Smooth muscle cell (in vitro differentiated cells): ENCODE results near the gene CREB1. TPM values are rescaled to one million over a fixed set of nuclear protein-coding genes. Genes with fewer than 3 reads are reported as not detected.

Experiments used
- DNase-seq: peaks from one replicate; lab custom pipeline; 2025; ENCODE audit not compliant: unreplicated experiment; lab: John Stamatoyannopoulos, UW
- H2AFZ ChIP-seq: fragments of 200-600 bp; sonication (generic); 2 replicates; pipeline ENCODE4 v1.6.0; 2016; ENCODE audit warnings: antibody characterized with exemption, low read depth, mild to moderate bottlenecking
- H3F3A ChIP-seq: fragments of 200-600 bp; sonication (generic); 2 replicates; pipeline ENCODE4 v1.6.0; 2017; ENCODE audit warnings: antibody characterized with exemption, low read depth
- H3K27ac ChIP-seq: fragments of 200-600 bp; sonication (generic); 2 replicates; pipeline ENCODE4 v1.5.1; 2016; ENCODE audit warnings: low read depth, mild to moderate bottlenecking
- H3K27me3 ChIP-seq: fragments of 200-600 bp; sonication (generic); 2 replicates; pipeline ENCODE4 v1.6.1; 2016; ENCODE audit warnings: low read depth, mild to moderate bottlenecking
- H3K36me3 ChIP-seq: fragments of 200-600 bp; sonication (generic); 2 replicates; pipeline ENCODE4 v1.5.1; 2016; ENCODE audit warnings: low read depth
- H3K4me1 ChIP-seq: fragments of 200-600 bp; sonication (generic); 2 replicates; pipeline ENCODE4 v1.5.1; 2016; ENCODE audit warnings: low read depth
- H3K4me2 ChIP-seq: fragments of 200-600 bp; sonication (generic); 2 replicates; pipeline ENCODE4 v1.6.0; 2016; ENCODE audit warnings: mild to moderate bottlenecking
- H3K4me3 ChIP-seq: fragments of 200-600 bp; sonication (generic); 2 replicates; pipeline ENCODE4 v1.5.1; 2016; ENCODE audit warnings: mild to moderate bottlenecking
- H3K79me2 ChIP-seq: fragments of 200-600 bp; sonication (generic); 2 replicates; pipeline ENCODE4 v1.6.0; 2016; ENCODE audit warnings: low read depth, mild to moderate bottlenecking
- H3K9ac ChIP-seq: fragments of 200-600 bp; sonication (generic); 2 replicates; pipeline ENCODE4 v1.6.0; 2016; ENCODE audit warnings: low read depth
- H3K9me3 ChIP-seq: fragments of 200-600 bp; sonication (generic); replicated peaks from 2 replicates; pipeline ENCODE4 v1.5.1; 2016; ENCODE audit warnings: low read depth
- H4K20me1 ChIP-seq: fragments of 200-600 bp; sonication (generic); 2 replicates; pipeline ENCODE4 v1.6.0; 2016; ENCODE audit warnings: low read depth
- whole genome bisulfite sequencing: methylation state at CpG from one replicate; pipeline ENCODE4 v1.1.7; 2016; ENCODE audit warnings: low lambda C conversion rate; 5-methylcytosine and 5-hydroxymethylcytosine counted together
- polyA plus RNA-seq: library from polyadenylated mRNA; unstranded; fragments of >200 nt; fragmentation: Nextera tagmentation; extraction: Ambion mirVana; gene quantifications from 2 replicates; pipeline ENCODE4 v1.2.1, GENCODE V29; 2016
- total RNA-seq: library from RNA; depleted of rRNA; stranded (reverse); fragments of >200 nt; gene quantifications from 2 replicates; pipeline ENCODE4 v1.2.3, GENCODE V29; 2014
- TF ChIP-seq, protein P1 (sequence below): fragments of 200-600 bp; sonication (generic); IDR thresholded peaks from 2 replicates; pipeline ENCODE4 v1.5.1; 2017; ENCODE audit warnings: borderline replicate concordance, mild to moderate bottlenecking, antibody characterized with exemption; ENCODE audit not compliant: insufficient read depth, poor library complexity, severe bottlenecking

Gene CREB1
- total and polyA plus RNA-seq, 2 experiments from 2014 or later = 19.0 to 67.6 TPM

DNA sequence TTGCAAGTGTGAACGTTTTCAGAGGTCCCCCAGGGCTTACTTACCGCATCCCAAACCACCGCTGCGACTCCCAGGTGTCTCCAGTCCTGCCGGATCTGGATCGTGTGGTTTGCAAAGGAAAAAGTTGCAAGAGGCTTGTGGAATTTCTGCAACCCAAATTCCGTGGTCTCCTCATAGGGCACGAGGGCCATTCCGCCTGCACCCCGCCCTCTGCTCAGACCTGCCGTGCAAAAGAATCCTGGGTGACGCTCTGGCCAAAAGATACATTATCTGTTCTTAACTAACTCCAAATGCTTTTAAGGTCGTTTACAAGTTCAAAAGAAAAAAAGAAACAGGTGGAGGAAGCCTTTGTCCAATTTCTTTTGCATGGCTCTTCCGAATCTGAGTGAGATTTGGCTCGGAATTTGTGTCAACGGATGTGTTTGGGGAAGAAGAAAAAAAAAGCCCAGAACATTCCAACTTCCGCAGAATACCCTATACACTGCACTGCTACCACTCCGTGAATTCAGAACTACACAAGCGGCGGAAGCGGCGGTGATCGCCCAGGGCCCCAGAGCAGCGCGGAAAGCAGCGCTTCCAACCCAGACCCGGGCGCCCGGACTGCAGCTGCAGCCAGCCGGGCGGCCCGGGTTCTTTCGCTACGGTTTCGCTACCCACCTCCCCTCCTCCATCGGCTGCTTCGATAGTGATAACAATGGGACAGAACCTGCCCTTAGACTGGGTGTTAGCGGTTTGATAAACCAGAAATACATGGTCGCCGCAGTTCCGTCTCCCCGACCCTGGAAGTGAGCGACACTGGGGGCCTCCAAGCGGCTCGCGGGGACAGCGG is 94.6 kb downstream of the CREB1 start:
- Histone ChIP-seq H3F3A (peaks cover 10% of the 10 kb centered on the region), H3K36me3 (no peaks in the 10 kb centered on the region), H3K4me3 (peak overlapping the region; percentile 100), H4K20me1 (no peaks in the 10 kb centered on the region), H3K79me2 (peaks cover 6% of the 10 kb centered on the region), H2AFZ (peak overlapping the region; percentile 92), H3K27me3 (no peaks in the 10 kb centered on the region), H3K27ac (peak overlapping the region; percentile 85), H3K9ac (peak overlapping the region; percentile 86), H3K4me1 (peaks cover 12% of the 10 kb centered on the region), H3K9me3 (no peaks in the 10 kb centered on the region), H3K4me2 (peak overlapping the region; percentile 98)
- TF ChIP-seq, protein P1, sequence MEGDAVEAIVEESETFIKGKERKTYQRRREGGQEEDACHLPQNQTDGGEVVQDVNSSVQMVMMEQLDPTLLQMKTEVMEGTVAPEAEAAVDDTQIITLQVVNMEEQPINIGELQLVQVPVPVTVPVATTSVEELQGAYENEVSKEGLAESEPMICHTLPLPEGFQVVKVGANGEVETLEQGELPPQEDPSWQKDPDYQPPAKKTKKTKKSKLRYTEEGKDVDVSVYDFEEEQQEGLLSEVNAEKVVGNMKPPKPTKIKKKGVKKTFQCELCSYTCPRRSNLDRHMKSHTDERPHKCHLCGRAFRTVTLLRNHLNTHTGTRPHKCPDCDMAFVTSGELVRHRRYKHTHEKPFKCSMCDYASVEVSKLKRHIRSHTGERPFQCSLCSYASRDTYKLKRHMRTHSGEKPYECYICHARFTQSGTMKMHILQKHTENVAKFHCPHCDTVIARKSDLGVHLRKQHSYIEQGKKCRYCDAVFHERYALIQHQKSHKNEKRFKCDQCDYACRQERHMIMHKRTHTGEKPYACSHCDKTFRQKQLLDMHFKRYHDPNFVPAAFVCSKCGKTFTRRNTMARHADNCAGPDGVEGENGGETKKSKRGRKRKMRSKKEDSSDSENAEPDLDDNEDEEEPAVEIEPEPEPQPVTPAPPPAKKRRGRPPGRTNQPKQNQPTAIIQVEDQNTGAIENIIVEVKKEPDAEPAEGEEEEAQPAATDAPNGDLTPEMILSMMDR = no peak
- 3% methylated on average over 41 of the region's 47 CpGs for WGBS
- DNase-seq = peak; percentile 58

DNA sequence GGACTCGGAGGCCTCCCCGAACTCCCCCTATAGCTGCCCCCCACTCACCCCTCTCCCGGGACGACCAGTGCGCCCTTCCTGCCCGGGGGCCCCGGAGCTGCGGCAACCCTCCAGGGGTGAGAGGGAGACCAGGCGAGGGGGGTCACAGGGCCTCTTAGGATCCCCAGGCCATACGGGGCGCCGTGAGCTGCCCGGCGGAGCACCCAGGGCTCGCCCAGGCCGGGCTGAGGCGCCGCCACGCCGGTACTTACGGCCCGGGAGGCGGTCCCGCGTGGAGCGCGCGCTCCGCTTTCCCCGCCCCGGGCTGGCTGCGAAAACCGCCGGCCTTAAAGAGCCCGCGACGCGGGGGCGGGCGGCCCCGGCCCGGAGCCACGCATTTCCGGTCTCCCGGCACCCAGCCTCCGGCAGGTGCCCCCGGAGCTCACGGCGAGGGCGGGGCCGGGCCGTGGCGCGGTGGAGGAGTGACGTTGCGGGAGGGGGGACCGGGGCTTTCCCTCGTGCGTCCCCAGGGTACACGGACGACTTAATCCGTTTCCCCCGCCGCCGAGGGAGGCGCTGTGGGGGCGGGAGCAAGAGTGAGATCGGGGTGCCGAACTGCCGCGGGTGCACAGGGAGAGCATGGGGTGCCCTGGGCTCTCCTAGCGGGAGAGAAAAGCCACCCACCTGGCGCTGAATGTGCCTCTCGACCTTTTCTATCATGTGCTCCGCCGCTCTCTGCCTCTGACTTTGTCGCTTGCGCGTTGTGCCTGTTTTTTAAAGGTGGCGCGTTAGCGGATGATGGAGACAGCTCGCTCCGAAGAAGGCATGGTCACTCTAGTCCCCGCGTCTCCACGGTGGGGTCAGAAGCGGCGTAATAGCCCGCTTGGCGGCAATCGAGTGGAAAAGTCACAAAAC is 95.5 kb downstream of the CREB1 start, which contains the start of gene METTL21A:
TSS of gene METTL21A (minus strand) at position 381 of the 894 bp plus-strand sequence. CDS start 1,019 bp downstream, outside the sequence.
- Histone ChIP-seq H3K4me2 (peak within 1 kb of the TSS; percentile 98), H3K79me2 (peaks cover 6% of the 10 kb centered on the region), H3K27ac (peak within 1 kb of the TSS; percentile 85), H3K27me3 (no peaks in the 10 kb centered on the region), H4K20me1 (no peaks in the 10 kb centered on the region), H3K4me3 (peak within 1 kb of the TSS; percentile 100), H2AFZ (peak within 1 kb of the TSS; percentile 92), H3F3A (peaks cover 10% of the 10 kb centered on the region), H3K4me1 (peaks cover 12% of the 10 kb centered on the region), H3K9ac (peak within 1 kb of the TSS; percentile 86), H3K9me3 (no peaks in the 10 kb centered on the region), H3K36me3 (no peaks in the 10 kb centered on the region)
- TF ChIP-seq, protein P1 = peak; percentile 31
- peak; percentile 59 for DNase-seq
- WGBS = 1% methylated on average over 80 of the region's 92 CpGs

DNA sequence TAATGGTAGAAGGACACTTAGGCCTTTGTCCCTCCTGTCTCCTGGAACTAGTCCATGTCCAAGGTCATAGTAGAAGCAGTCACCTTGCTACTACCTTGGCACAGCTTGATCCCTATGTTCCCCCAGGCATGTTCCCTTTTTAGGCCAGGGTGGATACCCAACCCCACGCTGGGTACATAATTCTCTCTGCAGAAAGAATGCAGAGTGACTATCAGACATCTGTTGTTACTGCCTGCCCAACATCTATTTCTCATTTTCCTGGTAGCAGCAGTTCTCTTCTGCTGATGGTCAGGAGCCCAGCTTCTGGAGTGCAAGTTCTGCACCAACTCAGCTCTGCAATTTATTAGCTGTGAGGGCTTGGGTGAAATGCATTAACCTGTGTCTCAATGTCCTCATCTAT is 99.8 kb downstream of the CREB1 start:
- H3K4me2 ChIP-seq = no peak overlapping the region
- H3K9me3 ChIP-seq = no peaks in the 10 kb centered on the region
- no peaks in the 10 kb centered on the region for H3K36me3 ChIP-seq
- TF ChIP-seq, protein P1 = no peak
- 80% methylated on average over 1 of the region's 1 CpG for WGBS
- no peaks in the 10 kb centered on the region for H4K20me1 ChIP-seq
- H3K4me3 ChIP-seq = no peak overlapping the region
- H3K9ac ChIP-seq = no peak overlapping the region
- no peak overlapping the region for H2AFZ ChIP-seq
- H3K4me1 ChIP-seq = peaks cover 4% of the 10 kb centered on the region
- H3F3A ChIP-seq = peaks cover 13% of the 10 kb centered on the region
- H3K27ac ChIP-seq = no peak overlapping the region
- no peaks in the 10 kb centered on the region for H3K79me2 ChIP-seq
- no peak for DNase-seq
- no peaks in the 10 kb centered on the region for H3K27me3 ChIP-seq
